8988T (cell line): ENCODE results near the gene PGR.

Source experiments
- DNase-seq: peaks from one replicate; pipeline ENCODE4 v3.0.0; 2011

Gene PGR

DNA sequence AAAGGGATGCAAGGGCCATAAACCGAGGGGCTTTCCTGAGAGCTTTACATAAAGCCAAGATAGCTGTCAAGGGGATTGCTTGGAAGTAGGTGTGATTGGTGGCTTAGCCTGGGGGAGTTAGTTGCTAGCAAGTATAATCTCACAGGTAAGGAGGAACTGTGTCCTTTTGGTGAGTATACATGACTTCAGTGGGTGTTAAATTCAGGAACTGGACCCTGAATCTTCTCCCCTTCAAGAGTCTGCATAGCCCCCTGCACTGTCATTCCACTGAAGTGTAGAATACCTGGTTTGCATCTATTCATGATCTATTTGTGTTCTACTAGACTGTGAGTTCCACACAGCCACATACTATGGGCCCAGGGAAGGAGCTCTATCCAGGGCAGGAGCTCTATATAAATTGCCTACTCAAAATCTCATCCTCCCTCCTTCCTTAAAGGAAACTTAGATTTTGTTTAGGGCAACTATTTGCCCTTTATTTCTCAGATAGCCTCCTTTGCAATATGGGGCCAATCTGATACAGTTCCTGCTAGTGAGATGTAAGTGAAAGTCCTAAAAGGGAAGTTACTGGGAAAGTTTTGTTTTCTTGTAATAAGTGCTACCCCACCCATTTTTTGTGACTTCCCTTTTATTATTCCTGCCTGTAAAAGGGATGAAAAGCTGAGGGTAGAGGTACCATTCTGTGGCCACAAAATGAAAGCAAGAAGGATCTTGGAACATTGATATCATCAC is 120.5 kb downstream of the PGR start:
- DNase-seq = no peak

GRCh38 chr11:101003468-101003867 is 126.1 kb downstream of the PGR start:
- no peak for DNase-seq

DNA sequence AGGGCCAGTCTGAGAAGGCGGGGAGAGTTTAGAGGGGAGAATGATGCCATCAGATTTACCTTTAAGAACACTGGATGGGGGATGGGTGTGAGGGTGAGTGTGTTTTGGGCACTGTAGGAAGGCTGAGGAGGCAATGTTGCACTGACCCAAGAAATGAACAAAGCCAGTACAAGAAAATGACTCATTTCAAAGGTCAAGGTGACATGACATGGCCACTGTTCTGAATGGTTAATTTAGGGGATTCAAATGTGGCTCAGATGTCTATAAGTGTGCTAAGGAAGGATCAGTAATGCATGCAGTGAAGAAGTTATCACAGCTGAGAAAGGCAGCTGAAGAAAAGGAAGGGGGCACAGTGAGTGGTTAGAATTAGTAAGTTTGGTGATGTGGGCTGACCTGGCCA is 129.9 kb downstream of the PGR start:
- no peak for DNase-seq

DNA sequence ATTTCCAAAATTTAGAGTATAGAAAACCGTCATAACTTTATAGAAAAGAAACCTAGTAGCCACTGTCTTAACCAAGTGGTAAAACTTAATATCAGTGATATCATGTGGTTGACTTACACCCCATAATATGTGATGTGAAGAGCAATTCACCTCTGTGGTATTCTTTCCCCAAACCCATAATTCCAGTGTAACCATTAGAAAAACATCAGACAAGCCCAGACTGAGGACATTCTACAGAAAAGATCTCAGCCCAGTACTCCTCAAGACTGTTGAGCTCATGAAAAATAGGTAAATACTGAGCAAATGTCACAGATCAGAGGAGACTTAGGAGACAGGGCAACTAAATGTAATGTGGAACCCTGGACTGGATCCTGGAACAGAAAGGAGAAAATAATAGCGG is 134.6 kb downstream of the PGR start:
- no peak for DNase-seq

GRCh38 chr11:100991541-100991940 is 138.1 kb downstream of the PGR start:
- DNase-seq = no peak

DNA sequence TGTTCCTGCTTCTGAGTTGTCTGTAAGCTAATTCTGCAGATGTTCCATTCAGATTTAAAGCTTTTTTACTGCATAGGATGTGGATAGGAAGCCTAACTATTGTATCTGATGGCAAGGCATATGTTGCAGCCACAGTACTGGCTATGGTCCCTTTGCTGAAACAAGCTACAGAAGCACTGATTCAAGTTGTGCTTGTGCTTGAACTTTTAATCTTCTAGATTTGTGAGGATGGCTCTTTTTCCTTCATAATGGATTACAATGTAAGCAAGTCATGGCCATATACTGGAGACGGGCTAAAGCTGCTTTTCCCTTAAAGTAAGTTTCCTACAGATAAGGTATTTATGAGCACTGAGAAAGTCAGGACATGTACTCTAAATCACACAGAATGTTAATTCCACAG is 138.7 kb downstream of the PGR start:
- DNase-seq = no peak

- DNase-seq = no peak
These were observed 144.9 kb downstream of the PGR start for GRCh38 chr11:100984668-100985067.

DNA sequence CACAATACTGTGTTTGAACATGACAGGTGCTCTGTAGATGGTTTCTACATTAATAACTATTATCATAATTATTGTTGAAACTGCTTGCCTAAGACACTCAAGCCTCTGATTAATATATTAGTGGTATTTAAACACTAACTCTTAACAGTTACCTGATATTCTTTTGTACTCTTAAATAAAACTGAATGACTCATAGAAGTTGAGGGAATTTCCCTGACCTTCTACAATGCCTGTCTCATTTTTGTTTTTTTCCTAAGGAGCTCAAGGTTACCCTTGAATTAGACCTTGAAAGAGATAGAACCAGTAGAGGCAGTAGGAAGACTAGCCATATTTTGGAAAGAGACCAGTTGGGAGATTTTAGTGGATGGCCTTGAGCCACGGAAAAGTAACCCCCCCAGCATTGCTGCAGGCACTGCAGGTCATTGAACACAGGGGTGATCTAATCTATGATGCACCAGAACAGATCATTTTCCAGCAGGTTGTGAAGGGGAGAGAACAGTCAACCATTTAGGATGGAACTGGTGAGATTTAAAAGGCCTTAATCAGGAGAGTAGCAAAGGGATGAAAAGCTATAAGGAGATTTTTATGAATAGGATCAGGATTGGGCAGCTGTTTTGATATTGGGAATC is 148.3 kb downstream of the PGR start:
- DNase-seq = no peak

GRCh38 chr11:100980156-100980555 is 149.5 kb downstream of the PGR start:
- no peak for DNase-seq
